Embryonic facial prominence (tissue), 1 donor: ENCODE data around the gene LEP.
A peak's percentile ranks its signal among the peaks of the same experiment; 100 is the strongest.

Experiments
- DNase-seq: peaks from one replicate; pipeline ENCODE4 v3.0.0-alpha.2; 2016; ENCODE audit errors: extremely low spot score

The LEP gene

GRCh38 chr7:128247108-128247507 lies 6.0 kb downstream of the LEP start:
- DNase-seq, result no peak

DNA sequence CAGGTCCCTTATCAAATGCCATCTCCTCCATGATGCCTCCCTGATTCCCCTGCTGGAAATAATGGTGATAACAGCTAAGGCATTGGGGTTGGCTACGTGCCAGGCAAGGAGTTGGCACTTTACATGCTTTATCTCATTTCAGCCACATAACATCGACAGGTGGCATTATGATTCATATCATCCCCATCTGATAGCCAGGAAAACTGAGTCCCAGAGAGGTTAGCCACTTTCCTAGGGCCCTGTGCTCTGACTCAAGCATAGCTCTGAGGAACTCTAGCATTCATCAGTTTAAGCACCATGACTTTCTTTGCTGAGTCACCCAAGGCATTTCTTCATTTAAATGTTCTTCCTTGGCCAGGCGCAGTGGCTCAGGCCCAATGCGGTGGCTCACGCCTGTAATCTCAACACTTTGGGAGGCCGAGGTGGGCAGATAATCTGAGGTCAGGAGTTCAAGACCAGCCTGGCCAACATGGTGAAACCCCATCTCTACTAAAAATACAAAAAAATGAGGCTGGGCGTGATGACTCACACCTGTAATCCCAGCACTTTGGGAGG lies 6.6 kb downstream of the LEP start:
- no peak for DNase-seq

DNA sequence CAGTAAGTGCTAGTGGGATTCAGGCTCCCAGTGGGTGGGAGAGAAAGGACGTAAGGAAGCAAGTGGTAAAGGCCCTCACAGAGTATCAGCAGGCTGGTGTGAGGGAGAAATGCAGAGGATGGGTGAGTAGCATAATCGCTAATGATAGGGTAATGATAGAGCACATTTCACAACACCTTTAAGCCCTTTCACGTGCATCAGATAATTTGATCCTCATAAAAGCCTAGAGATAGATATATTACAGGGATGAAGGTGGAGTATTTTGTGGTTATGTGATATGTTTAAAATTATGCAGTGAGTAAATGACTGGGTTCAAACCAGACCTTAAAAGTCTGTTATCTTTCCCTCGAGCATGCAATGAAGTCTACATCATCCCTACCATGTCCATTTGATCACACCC lies 10.3 kb downstream of the LEP start:
- no peak for DNase-seq

- DNase-seq, result no peak
These were observed 12.6 kb downstream of the LEP start for GRCh38 chr7:128253701-128254100.

DNA sequence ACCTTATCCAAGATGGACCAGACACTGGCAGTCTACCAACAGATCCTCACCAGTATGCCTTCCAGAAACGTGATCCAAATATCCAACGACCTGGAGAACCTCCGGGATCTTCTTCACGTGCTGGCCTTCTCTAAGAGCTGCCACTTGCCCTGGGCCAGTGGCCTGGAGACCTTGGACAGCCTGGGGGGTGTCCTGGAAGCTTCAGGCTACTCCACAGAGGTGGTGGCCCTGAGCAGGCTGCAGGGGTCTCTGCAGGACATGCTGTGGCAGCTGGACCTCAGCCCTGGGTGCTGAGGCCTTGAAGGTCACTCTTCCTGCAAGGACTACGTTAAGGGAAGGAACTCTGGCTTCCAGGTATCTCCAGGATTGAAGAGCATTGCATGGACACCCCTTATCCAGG lies 13.4 kb downstream of the LEP start:
- DNase-seq, result no peak

DNA sequence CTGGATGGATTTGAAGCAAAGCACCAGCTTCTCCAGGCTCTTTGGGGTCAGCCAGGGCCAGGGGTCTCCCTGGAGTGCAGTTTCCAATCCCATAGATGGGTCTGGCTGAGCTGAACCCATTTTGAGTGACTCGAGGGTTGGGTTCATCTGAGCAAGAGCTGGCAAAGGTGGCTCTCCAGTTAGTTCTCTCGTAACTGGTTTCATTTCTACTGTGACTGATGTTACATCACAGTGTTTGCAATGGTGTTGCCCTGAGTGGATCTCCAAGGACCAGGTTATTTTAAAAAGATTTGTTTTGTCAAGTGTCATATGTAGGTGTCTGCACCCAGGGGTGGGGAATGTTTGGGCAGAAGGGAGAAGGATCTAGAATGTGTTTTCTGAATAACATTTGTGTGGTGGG lies 14.2 kb downstream of the LEP start:
- no peak for DNase-seq

- DNase-seq, result no peak
These were observed 16.4 kb downstream of the LEP start for GRCh38 chr7:128257458-128257857.

- DNase-seq, result no peak
These were observed 18.3 kb downstream of the LEP start for GRCh38 chr7:128259131-128260061.

DNA sequence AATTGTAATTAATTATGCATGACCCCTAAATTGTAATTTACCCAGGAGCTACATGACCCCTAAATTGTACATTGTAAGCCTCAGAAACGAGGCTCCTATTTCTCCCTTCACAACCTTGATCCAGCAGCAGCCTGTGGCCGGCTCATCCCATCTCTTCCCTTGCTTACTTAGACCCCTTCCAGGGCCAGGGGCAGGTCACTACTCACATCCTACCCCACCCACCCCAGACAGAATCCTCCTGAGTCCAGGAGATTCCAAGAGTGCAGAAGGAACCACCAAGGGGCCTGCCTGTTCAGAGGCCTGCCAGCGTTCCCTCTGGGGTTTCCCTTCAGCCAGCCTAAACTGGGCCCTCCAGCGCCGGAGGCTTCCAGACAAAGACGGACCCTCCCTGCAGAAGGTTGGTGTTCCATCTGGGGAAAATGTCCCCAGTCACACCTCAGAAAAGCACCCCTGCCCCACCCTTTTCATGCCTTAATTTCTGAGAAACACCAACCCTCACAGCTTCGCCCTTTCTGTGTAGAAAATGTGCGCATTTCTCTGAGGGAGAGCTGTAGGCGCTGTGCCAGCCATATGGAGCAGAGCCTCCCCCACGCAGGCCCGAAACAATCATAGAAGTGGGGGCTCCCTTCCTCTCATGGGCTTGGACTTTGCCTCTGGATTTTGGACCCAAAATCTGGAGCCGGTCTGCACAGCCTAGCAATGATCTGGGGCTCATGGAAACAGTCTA lies 19.2 kb downstream of the LEP start:
- DNase-seq, result no peak

DNA sequence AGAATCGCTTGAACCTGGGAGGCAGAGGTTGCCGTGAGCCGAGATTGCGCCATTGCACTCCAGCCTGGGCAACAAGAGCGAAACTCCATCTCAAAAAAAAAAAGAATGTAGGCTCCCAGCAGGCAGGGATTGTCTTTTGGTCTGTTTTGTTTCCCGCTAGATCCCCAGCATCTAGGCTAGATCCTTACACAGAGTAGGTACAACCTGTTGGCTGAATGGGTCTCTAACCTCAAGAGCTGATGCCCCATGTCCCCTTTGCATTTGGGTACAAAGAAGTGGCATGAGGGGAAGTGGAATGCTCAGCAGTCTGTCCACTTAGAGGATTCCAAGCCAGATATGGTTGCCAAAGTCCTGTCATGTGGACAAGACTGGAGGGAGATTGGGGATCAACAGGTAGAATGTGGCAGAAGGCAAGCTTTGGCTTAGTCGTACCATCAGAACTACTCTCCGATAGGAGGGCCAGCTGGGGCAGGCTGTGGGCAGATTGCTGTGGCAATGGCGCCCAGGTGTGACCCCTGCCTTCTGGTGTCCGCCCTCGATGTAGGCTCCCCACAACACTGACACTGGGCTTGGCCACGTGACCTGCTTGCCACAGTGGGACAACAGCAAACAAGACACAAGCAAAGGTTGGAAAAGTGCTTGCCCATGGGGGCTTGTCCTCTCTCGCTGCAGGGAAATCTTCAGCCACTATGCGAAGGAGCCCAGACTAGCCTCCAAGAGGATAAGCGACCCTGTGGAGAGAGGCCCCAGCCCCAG lies 21.4 kb downstream of the LEP start:
- DNase-seq, result no peak

- DNase-seq, result no peak
These were observed 22.3 kb downstream of the LEP start for GRCh38 chr7:128263420-128263819.

- no peak for DNase-seq
These were observed 23.4 kb downstream of the LEP start for GRCh38 chr7:128264477-128264876.

DNA sequence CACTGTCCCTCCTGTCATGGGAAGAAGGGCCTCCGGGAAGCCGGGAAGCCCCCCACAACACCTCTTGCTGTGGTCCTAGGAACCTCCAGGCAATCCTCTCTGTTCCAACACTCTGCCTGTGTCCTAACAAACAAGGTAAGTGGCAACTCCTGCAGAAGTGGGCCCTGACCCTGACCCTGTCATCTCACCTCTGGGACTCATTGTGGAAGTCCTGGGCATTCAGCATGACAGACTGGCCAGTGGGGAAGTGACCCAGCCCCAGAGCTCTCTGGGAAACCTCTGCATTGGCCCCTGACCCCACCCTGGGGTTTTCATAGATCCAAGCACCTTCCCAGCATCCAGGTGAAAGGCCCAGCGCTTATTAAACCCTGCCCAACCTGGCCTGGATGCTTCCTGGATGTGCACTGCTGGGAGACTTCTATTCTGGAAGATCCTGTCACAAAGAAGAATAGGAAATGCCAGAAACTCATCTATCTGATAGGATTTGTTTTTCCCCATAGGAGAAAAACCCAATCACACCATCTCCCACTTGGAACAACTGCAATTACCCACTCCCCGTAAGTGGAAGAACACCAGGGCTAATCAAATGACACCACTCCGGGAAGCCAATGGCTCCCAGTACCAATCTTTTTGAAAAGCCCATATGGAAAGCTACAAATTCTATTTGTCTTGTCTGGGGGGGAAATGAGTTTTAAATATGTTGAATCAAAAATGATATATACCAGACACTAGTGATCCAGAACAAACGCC lies 24.3 kb downstream of the LEP start:
- DNase-seq, result no peak

DNA sequence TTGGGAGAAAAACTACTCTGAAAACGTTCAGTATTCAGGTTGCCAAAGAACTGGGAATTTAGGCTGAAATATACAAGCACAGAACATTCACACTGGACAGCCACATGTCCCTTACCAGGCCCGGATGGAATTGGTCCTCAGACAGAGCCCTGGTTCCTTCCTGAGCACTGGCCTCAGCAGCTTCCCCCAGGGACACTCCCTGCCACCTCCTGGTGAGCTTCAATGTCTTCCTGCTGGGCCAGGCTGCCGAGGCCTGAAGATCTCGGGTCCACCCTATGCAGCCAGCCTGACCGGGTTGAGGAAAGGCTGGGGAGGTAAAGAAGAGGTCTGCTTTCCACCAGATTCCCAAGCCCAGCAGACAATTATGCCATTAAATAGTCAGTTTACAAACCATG lies 24.8 kb downstream of the LEP start:
- no peak for DNase-seq

GRCh38 chr7:128266529-128266882 lies 25.4 kb downstream of the LEP start:
- no peak for DNase-seq

GRCh38 chr7:128266883-128267594 lies 26.0 kb downstream of the LEP start:
- peak; percentile 40 for DNase-seq

GRCh38 chr7:128267595-128267924 lies 26.5 kb downstream of the LEP start:
- DNase-seq, result no peak

DNA sequence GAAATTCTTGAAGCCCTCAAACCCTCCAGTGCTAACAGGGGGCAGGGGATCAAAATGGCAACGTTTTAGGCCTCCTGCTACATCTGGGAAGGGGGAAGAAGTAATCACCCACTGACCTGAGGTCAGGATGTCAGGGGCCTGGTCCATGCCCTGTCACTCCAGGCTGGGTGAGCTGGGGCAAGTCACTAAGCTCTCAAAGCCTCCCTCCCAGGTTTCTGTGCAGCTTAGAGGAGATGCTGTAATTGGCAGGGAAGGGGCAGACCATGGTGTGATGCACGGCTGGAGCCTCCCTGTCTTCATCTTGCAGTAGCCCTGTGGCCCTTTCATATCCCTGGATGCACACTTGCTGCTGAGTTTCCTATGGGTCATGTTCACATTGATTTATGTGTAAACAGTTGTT lies 27.2 kb downstream of the LEP start:
- DNase-seq, result no peak

DNA sequence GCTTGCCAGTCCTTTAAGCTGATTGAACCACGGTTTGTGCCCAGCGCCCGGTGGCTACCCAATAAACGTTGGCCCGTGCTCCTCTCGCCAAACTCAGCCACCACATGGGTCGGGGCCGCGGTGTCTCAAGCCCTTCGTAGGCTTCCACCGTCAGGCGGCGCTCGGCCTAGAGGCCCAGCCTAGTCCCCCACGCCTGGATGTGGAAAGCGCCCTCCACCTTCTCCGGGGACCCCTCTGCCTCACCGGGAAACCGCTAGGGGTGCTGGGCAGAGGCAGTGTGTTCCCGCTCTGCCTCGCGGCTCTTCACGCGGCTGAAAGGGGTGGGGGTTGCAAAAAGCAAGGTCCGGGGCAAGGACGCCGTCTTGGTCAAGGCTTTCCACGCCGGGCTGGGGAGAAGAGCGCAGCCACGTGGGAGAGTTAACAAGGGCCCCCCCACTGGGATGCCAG lies 29.8 kb downstream of the LEP start:
- DNase-seq, result no peak

DNA sequence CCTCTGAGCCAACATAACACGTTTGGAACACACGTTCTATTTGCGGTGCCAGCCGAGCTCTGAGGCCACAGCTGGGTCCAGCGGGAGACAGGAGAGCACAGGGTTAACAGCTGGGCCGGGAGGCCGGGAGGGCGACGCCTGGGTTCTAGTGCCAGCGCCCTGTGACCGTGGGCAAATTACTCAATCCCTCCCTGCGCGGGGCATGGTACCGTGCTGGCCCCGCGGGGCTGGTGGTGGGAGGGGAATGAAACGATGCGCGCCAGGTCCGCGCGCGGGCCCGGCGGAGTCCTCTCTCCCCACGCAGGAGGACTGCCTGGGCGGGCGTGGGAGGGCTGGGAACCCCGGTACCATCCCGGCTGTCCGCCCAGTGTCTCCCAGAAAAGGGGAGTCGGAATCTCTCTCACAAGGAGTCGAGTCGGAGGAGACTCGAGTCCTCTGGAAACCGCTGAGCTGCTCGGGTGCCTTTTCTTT lies 30.4 kb downstream of the LEP start:
- no peak for DNase-seq
